IMR-90 (cell line): ENCODE measurements around the gene RUNDC3A.

Experiments
- CEBPB ChIP-seq: IDR thresholded peaks from 2 replicates; pipeline ENCODE4 v1.6.1; 2012; ENCODE audit warnings: low read depth, low read length, improper control_type of control experiment
- NFE2L2 ChIP-seq: fragments of 150-350 bp; IDR thresholded peaks from 2 replicates; pipeline ENCODE4 v1.6.1; 2016; ENCODE audit warnings: low read depth, mild to moderate bottlenecking, low read length
- POLR2A ChIP-seq: IDR thresholded peaks from 2 replicates; pipeline ENCODE4 v1.6.1; 2012; ENCODE audit warnings: mild to moderate bottlenecking, low read depth, low read length
- RCOR1 ChIP-seq: IDR thresholded peaks from 2 replicates; pipeline ENCODE4 v1.6.1; 2012; ENCODE audit warnings: mild to moderate bottlenecking, low read length, improper control_type of control experiment; ENCODE audit not compliant: insufficient replicate concordance
- TF ChIP-seq, protein P1 (sequence below): conservative IDR thresholded peaks from 2 replicates; pipeline ENCODE4 v1.5.1; 2012; ENCODE audit warnings: mild to moderate bottlenecking, low read depth, low read length, improper control_type of control experiment
- TF ChIP-seq, protein P2 (sequence below): fragments of 150-350 bp; IDR thresholded peaks from 2 replicates; pipeline ENCODE4 v1.6.1; 2017; ENCODE audit warnings: mild to moderate bottlenecking, antibody characterized with exemption, low read length, low read depth

DNA sequence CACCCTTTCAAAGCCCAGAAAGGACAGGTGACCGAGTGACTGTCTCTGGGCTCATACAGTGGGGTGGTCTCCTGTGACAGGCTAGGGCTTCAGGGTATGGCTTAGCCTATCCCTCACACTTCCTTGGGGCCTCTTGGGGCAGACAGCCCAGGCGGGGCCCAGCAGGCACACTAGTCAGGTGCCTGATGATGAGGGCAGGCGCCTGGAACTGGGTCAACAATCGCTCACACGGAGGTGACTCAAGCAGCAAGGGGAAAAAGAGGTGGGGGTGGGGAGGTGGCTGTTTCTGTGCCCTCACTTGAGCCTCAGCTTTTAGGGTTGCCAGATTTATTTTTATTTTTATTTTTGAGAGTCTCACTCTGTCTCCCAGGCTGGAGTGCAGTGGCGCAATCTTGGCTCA lies 30.3 kb downstream of the RUNDC3A start:
- TF ChIP-seq NFE2L2 (no peak), POLR2A (no peak), RCOR1 (no peak), CEBPB (no peak)
- TF ChIP-seq, protein P1, sequence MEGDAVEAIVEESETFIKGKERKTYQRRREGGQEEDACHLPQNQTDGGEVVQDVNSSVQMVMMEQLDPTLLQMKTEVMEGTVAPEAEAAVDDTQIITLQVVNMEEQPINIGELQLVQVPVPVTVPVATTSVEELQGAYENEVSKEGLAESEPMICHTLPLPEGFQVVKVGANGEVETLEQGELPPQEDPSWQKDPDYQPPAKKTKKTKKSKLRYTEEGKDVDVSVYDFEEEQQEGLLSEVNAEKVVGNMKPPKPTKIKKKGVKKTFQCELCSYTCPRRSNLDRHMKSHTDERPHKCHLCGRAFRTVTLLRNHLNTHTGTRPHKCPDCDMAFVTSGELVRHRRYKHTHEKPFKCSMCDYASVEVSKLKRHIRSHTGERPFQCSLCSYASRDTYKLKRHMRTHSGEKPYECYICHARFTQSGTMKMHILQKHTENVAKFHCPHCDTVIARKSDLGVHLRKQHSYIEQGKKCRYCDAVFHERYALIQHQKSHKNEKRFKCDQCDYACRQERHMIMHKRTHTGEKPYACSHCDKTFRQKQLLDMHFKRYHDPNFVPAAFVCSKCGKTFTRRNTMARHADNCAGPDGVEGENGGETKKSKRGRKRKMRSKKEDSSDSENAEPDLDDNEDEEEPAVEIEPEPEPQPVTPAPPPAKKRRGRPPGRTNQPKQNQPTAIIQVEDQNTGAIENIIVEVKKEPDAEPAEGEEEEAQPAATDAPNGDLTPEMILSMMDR, result no peak
- TF ChIP-seq, protein P2, sequence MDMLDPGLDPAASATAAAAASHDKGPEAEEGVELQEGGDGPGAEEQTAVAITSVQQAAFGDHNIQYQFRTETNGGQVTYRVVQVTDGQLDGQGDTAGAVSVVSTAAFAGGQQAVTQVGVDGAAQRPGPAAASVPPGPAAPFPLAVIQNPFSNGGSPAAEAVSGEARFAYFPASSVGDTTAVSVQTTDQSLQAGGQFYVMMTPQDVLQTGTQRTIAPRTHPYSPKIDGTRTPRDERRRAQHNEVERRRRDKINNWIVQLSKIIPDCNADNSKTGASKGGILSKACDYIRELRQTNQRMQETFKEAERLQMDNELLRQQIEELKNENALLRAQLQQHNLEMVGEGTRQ, result no peak
